ENCODE measurements around the gene BABAM1. TPM values are rescaled to one million over a fixed set of nuclear protein-coding genes. Genes with fewer than 3 reads are reported as not detected.

Gene BABAM1
- total and polyA plus RNA-seq, 9 of the 15 experiments (the other 6 are each of a cell fraction or from before 2014, with no cell fraction given), result 14.7 to 160 (median 113) TPM

- TF ChIP-seq SMARCE1 (IDR thresholded peaks at IDR 0.05), result no peak
- TF ChIP-seq, protein P1, sequence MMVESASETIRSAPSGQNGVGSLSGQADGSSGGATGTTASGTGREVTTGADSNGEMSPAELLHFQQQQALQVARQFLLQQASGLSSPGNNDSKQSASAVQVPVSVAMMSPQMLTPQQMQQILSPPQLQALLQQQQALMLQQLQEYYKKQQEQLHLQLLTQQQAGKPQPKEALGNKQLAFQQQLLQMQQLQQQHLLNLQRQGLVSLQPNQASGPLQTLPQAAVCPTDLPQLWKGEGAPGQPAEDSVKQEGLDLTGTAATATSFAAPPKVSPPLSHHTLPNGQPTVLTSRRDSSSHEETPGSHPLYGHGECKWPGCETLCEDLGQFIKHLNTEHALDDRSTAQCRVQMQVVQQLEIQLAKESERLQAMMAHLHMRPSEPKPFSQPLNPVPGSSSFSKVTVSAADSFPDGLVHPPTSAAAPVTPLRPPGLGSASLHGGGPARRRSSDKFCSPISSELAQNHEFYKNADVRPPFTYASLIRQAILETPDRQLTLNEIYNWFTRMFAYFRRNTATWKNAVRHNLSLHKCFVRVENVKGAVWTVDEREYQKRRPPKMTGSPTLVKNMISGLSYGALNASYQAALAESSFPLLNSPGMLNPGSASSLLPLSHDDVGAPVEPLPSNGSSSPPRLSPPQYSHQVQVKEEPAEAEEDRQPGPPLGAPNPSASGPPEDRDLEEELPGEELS (CRISPR knock-in tag; IDR thresholded peaks at IDR 0.05; ENCODE audit: borderline replicate concordance), result no peak
- TF ChIP-seq ZKSCAN8 (CRISPR knock-in tag; IDR thresholded peaks at IDR 0.05), result peak; percentile 96
- TF ChIP-seq E4F1 (CRISPR knock-in tag; IDR thresholded peaks at IDR 0.05; ENCODE audit: borderline replicate concordance), result no peak
- no peak for TF ChIP-seq WHSC1 (IDR thresholded peaks at IDR 0.05; ENCODE audit: low read length)
- no peak for TF ChIP-seq PURB (CRISPR knock-in tag; IDR thresholded peaks at IDR 0.05; ENCODE audit: low read depth)
- TF ChIP-seq CTBP1 (IDR thresholded peaks at IDR 0.05; ENCODE audit: borderline replicate concordance), result peak; percentile 21; the same call in 1 of the 2 replicates
- TF ChIP-seq YBX1 (IDR thresholded peaks at IDR 0.05), result no peak
- TF ChIP-seq MLLT1 (IDR thresholded peaks at IDR 0.05), result peak in 1 of 2 experiments; percentile 96; a peak in 2 of 4 replicates
- TF ChIP-seq ZNF668 (CRISPR knock-in tag; IDR thresholded peaks at IDR 0.05), result no peak
- peak; percentile 36; the same call in 1 of the 2 replicates for TF ChIP-seq TCF7L2 (IDR thresholded peaks at IDR 0.05; ENCODE audit: low read depth, low read length)
- no peak for TF ChIP-seq NUFIP1 (IDR thresholded peaks at IDR 0.05; ENCODE audit: partially characterized antibody)
- no peak for TF ChIP-seq EWSR1 (IDR thresholded peaks at IDR 0.05; ENCODE audit: borderline replicate concordance, low read depth, partially characterized antibody)
- TF ChIP-seq PRPF4 (IDR thresholded peaks at IDR 0.05; ENCODE audit: insufficient read depth, low read depth, low read length, poor library complexity, severe bottlenecking), result no peak
- TF ChIP-seq HBP1 (CRISPR knock-in tag; IDR thresholded peaks at IDR 0.05), result 0 out of 2 replicates have a peak, but pooled peaks have one; percentile 28
- TF ChIP-seq ZBTB43 (CRISPR knock-in tag; IDR thresholded peaks at IDR 0.05), result no peak
- TF ChIP-seq LCOR (CRISPR knock-in tag; IDR thresholded peaks at IDR 0.05), result peak; percentile 73
- 0 out of 2 replicates have a peak, but pooled peaks have one; percentile 55 for TF ChIP-seq PTRF (tag; IDR thresholded peaks at IDR 0.05)
Observed at GRCh38 chr19:17266975-17267788, at the start of gene BABAM1 (continued).

Measured in K562 (cell line).